Hepatocyte (in vitro differentiated cells): ENCODE results near the gene PTGES2.

Experiments
- EZH2phosphoT487 ChIP-seq: fragments of 200-600 bp; sonication (generic); IDR thresholded peaks from one replicate; pipeline ENCODE4 v1.6.1; 2018; ENCODE audit warnings: antibody characterized with exemption, mild to moderate bottlenecking, low read depth, moderate library complexity; ENCODE audit not compliant: unreplicated experiment, severe bottlenecking
- TF ChIP-seq, protein P1 (sequence below): fragments of 200-600 bp; sonication (generic); IDR thresholded peaks from 2 replicates; pipeline ENCODE4 v1.5.1; 2016; ENCODE audit warnings: antibody characterized with exemption, mild to moderate bottlenecking; ENCODE audit not compliant: poor library complexity

DNA sequence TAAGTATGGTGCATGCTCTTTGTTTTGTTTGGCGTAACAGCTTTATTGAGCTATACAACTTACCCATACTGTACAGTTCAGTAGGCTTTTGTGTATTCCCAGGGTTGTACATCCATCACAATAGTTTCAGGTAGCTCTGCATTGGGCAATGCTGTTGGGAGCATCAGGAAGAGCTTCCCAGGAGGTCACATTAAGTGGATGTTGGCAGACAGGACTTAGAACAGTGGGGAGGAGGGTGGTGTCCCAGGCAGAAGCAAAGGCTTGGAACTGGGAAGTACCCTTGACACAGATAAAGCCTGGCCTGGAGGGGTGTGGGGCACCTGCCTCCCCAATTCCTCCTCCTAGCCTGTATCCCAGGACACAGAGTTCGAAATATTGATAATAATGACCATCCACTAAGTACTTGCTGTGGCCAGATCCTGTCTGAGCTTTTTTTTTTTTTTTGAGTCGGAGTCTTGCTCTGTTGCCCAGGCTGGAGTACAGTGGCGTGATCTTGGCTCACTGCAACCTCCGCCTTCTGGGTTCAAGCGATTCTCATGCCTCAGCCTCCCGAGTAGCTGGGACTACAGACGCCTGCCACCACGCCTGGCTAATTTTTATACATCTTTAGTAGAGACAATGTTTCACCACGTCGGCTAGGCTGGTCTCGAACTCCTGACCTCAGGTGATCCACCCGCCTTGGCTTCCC is 33.8 kb upstream of the PTGES2 start:
- TF ChIP-seq, protein P1, sequence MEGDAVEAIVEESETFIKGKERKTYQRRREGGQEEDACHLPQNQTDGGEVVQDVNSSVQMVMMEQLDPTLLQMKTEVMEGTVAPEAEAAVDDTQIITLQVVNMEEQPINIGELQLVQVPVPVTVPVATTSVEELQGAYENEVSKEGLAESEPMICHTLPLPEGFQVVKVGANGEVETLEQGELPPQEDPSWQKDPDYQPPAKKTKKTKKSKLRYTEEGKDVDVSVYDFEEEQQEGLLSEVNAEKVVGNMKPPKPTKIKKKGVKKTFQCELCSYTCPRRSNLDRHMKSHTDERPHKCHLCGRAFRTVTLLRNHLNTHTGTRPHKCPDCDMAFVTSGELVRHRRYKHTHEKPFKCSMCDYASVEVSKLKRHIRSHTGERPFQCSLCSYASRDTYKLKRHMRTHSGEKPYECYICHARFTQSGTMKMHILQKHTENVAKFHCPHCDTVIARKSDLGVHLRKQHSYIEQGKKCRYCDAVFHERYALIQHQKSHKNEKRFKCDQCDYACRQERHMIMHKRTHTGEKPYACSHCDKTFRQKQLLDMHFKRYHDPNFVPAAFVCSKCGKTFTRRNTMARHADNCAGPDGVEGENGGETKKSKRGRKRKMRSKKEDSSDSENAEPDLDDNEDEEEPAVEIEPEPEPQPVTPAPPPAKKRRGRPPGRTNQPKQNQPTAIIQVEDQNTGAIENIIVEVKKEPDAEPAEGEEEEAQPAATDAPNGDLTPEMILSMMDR: no peak
- no peak for TF ChIP-seq EZH2phosphoT487
